Measurements from ENCODE around the gene HSPA1A.
"Not testable (repeated sequence)": the region's sequence is repeated elsewhere in the genome, so short reads cannot be mapped to it uniquely, and the experiment has no call there.

HSPA1A gene

DNA sequence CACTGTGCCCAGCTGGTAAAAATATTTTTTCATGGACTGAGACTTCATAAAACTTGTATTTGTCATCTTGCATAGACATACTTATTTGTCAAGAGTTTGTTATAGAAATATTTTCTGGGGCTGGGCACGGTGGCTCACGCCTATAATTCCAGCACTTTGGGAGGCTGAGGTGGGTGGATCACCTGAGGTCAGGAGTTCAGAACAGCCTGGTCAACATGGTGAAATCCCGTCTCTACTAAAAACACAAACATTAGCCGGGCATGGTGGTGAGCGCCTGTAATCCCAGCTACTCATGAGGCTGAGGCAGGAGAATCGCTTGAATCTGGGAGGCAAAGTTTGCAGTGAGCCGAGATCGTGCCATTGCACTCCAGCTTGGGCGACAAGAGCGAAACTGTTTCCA, 6.7 kb upstream of the HSPA1A start:
- not testable (repeated sequence) for DNase-seq (ENCODE audit: low read depth in 2 of 3, low spot score in 2 of 3)

DNA sequence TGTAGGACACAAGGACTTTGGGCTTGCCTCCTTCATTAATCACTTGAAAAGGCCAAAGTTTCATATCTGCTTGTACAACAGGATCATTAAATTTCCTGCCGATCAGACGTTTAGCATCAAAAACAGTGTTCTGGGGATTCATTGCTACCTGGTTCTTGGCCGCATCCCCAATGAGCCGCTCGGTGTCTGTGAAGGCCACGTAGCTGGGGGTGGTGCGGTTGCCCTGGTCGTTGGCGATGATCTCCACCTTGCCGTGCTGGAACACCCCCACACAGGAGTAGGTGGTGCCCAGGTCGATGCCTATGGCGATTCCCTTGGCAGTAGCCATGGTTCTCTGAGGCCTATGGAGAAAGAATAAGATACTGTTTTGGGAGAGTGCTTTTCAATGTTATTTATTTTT, 3.7 kb upstream of the HSPA1A start:
- no peak for DNase-seq (ENCODE audit: low read depth in 2 of 3, low spot score in 2 of 3)

- no peak for DNase-seq (ENCODE audit: low read depth in 2 of 3, low spot score in 2 of 3)
These were observed 1.9 kb upstream of the HSPA1A start for GRCh38 chr6:31813465-31813849.

DNA sequence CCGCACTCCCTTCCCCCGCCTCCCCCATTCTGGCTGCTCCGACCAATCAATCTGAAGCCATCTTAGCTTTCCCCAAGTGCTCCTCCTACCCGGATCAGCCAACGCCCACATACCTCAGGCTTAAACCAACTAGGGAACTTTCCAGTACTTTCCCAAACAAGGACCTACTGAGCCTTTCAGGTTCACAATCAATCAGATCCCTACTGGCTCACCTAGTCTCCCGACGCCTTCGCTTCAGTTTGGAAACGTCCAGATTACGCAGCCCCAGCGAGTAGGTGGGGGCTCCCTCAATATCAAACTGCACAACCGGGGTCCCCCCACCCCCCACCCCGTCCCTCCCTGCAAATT, 692 bp upstream of the HSPA1A start:
- DNase-seq (ENCODE audit: low read depth in 2 of 3, low spot score in 2 of 3): peak in 1 of 3 experiments; percentile 38

GRCh38 chr6:31817133-31817928, 2.0 kb downstream of the HSPA1A start:
- not testable (repeated sequence) for DNase-seq (ENCODE audit: low read depth in 2 of 3, low spot score in 2 of 3)

DNA sequence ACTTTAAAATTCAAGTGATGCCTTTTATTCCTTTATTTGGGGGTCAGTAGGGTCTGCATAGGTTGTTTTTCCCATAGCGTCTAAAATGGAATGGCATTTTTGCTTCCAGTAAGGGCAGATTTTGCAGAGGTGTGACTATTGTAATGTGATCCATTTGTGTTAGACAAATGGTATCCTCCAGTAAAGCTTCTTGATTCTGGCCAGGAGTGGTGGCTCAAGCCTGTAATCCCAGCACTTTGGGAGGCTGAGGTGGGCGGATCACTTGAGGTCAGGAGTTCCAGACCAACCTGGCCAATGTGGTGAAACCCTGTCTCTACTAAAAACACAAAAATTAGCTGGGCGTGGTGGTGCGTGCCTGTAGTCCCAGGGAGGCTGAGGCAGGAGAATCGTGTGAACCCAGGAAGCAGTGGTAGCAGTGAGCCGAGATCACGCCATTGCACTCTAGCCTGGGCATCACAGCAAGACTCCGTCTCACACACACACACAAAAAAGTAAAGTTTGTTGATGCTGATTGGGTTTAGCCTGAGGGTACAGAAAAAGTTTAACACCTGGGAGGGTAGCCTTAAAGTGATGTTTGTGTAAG, 2.7 kb downstream of the HSPA1A start:
- DNase-seq (ENCODE audit: low read depth in 2 of 3, low spot score in 2 of 3): not testable (repeated sequence)

DNA sequence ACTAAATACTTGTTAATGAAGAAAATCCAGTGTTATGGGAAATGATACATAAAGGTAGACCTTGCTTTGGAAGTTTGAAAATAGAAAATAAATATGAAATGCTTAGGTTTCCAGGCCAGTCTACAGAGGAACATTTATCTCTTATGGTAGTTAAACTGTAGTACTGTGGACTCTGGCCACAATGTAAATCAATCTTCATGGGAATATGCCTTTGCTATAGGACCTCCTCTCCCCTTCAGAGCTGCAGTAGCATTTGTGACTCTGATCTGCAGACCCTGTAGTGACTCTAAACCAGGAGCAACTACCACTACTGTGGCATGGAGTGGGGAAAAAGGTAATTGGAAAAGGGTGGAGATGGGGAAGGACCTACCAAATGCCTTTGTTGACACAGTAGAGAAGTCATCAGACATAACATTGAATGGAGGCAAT, 4.5 kb downstream of the HSPA1A start:
- DNase-seq (ENCODE audit: low read depth in 2 of 3, low spot score in 2 of 3): no peak

DNA sequence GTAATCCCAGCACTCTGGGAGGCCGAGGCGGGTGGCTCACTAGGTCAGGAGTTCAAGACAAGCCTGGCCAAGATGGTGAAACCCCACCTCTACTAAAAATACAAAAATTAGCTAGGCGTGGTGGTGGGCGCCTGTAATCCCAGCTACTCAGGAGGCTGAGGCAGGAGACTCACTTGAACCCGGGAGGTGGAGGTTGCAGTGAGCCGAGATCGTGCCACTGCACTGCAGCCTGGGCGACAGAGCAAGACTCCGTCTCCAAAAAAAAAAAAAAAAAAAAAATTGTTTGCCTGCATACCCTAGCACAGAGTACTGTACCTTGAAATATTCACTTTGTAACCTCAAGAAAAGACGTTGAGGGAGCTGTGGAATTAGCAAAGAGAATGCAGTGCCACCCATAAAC, 5.1 kb downstream of the HSPA1A start:
- not testable (repeated sequence) for DNase-seq (ENCODE audit: low read depth in 2 of 3, low spot score in 2 of 3)

GRCh38 chr6:31821301-31822035, 6.1 kb downstream of the HSPA1A start:
- no peak for DNase-seq (ENCODE audit: low read depth in 2 of 3, low spot score in 2 of 3)

DNA sequence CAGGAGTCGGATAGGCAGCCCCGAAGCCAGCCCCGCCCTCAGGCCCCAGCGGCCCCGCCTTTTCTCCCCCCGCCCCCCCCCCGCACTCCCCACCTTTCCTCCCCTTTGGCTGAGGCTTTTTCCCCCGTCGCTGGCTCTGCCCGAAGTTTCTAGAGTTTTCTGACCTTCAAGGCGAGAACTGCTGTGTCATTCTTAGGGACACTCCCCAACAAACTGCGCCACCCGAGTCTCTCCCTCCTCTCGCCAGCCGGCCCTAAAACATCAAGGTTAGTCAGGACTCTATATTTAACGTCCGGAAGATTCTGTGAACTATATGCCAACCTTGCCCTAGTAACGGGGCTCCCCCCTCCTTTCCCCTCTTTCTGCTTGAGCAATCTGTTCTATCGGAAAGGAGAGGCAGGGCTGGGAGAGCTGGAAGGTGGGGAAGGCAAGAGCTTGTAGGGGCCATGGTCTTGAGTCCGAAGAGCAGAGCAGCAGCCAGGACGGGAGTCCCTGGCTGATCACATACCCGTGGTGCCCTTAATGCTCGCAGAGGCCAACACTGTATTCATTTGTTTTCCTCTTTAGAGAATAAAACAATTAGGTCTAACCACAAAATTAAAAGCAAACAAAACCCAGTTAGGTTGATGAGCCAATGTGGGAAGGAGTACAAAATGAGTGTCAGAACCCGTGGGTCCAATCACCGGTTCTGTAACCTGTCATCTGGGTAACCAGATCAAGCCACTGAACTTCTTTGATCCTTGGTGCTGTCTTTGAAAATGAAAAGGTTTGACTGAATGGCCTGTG, 6.9 kb downstream of the HSPA1A start:
- no peak for DNase-seq (ENCODE audit: low read depth in 2 of 3, low spot score in 2 of 3)

- DNase-seq (ENCODE audit: low read depth in 2 of 3, low spot score in 2 of 3): not testable (repeated sequence)
These were observed 8.4 kb downstream of the HSPA1A start for GRCh38 chr6:31823592-31824196.

GRCh38 chr6:31825553-31825952, 10.2 kb downstream of the HSPA1A start:
- DNase-seq (ENCODE audit: low read depth in 2 of 3, low spot score in 2 of 3): no peak

DNA sequence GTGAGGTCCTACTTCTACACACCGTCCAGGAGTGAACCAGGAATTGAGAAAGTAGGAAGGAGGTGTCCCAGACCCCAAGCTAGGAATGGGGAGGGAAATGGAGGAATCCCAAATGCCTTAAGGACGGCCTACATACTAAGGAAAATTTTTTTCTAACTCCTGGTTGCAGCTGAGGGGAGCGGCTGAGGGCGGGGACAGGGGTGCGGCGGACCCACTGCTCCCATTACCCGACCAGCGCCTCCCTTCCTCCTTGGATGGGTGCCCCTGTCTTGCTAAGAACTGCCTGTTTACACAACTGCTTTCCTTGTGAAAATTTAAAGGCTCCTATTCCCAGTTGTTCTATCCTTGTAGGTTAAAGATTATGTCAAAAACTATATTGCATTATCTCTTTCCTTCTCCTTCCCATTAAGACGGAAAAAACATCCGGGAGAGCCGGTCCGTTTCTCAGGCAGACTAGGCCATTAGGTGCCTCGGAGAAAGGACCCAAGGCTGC, 11.5 kb downstream of the HSPA1A start:
- no peak for DNase-seq (ENCODE audit: low read depth in 2 of 3, low spot score in 2 of 3)

DNA sequence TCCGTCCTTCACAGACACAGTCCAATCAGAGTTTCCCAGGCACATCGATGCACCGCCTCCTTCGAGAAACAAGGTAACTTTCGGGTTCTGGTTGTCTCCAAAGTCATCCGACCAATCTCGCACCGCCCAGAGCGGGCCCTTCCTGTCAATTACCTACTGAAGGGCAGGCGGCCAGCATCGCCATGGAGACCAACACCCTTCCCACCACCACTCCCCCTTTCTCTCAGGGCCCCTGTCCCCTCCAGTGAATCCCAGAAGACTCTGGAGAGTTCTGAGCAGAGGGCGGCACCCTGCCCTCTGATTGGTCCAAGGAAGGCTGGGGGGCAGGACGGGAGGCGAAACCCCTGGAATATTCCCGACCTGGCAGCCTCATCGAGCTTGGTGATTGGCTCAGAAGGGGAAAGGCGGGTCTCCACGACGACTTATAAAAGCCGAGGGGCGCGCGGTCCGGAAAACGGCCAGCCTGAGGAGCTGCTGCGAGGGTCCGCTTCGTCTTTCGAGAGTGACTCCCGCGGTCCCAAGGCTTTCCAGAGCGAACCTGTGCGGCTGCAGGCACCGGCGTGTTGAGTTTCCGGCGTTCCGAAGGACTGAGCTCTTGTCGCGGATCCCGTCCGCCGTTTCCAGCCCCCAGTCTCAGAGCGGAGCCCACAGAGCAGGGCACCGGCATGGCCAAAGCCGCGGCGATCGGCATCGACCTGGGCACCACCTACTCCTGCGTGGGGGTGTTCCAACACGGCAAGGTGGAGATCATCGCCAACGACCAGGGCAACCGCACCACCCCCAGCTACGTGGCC, 12.1 kb downstream of the HSPA1A start, which contains the start of gene HSPA1B:
Gene HSPA1B, plus strand, starts transcription at position 453 of the 794 bp plus-strand sequence. Its CDS starts 213 bp downstream, at position 666.
- peak in 2 of 3 experiments; percentile 81 to 88 for DNase-seq (ENCODE audit: low read depth in 2 of 3, low spot score in 2 of 3)

- no peak for DNase-seq (ENCODE audit: low read depth in 2 of 3, low spot score in 2 of 3)
These were observed 14.4 kb downstream of the HSPA1A start for GRCh38 chr6:31829633-31830283.

DNA sequence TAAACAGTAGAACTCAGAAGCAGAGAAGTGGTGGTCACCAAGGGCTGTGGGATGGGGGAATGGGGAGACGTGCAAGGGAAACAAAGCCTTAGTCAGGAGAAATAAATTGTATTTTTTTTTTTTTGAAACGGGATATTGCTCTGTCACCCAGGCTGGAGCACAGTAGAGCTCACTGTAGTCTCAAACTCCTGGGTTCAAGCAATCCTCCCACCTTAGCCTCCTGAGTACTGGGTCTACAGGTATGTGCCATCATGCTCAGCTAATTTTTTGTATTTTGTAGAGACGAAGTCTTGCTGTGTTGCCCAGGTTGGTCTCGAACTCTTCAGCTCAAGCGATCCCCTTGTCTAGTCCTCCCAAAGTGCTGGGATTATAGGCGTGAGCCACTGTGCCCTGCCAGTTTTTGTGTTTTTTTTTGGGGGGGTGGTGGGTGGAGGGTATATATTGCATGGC, 15.6 kb downstream of the HSPA1A start:
- DNase-seq (ENCODE audit: low read depth in 2 of 3, low spot score in 2 of 3): no peak

GRCh38 chr6:31831350-31832215, 16.2 kb downstream of the HSPA1A start:
- no peak for DNase-seq (ENCODE audit: low read depth in 2 of 3, low spot score in 2 of 3)

Measured in activated CD8-positive, alpha-beta memory T cell treated with anti-CD3 and anti-CD28 coated beads for 48 hours (primary cell).